ENCODE measurements around the gene SDR42E1.
A peak's percentile ranks its signal among the peaks of the same experiment; 100 is the strongest.

SDR42E1 gene

GRCh38 chr16:82042144-82042543, 30.9 kb upstream of the SDR42E1 start:
- TF ChIP-seq CTCF (IDR thresholded peaks at IDR 0.05; ENCODE audit: low read depth, low read length, missing control alignments), result no peak
- no peak for DNase-seq (ENCODE audit: low read depth)
- no peak overlapping the region for H3K4me3 ChIP-seq (ENCODE audit: low read depth, low read length)
- in situ Hi-C loops (cut with HindIII; ENCODE audit: low sequenced_read_pairs), result loop anchor here (25.0 kb wide), 1 partner anchor 595 kb away; the partner anchor contains the start of gene CDH13

GRCh38 chr16:82041542-82041941, 30.3 kb upstream of the SDR42E1 start:
- TF ChIP-seq CTCF (IDR thresholded peaks at IDR 0.05; ENCODE audit: low read depth, low read length, missing control alignments), result no peak
- no peak for DNase-seq (ENCODE audit: low read depth)
- H3K4me3 ChIP-seq (ENCODE audit: low read depth, low read length), result no peak overlapping the region
- in situ Hi-C loops (cut with HindIII; ENCODE audit: low sequenced_read_pairs), result loop anchor here (25.0 kb wide), 1 partner anchor 596 kb away; the partner anchor contains the start of gene CDH13

DNA sequence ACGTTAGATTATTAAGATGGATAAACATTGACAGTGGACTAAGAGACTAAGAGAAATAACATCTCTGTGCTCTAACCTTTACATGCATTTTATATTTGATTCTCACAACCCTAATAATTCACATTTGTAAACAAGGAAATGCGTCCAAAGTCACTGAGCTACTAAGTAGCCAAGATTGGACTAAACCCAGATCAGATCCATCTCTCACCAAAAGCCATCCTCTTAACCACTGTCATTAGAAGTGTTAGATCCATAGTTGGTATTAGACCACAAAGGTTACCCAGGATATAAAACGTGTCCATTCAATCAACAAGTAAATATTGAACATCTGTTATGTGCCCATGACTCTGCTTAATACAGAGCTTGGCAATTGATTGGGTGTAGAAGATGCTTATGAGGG, 29.0 kb upstream of the SDR42E1 start:
- no peak for DNase-seq (ENCODE audit: low read depth)
- no peak for TF ChIP-seq CTCF (IDR thresholded peaks at IDR 0.05; ENCODE audit: low read depth, low read length, missing control alignments)
- in situ Hi-C loops (cut with HindIII; ENCODE audit: low sequenced_read_pairs), result loop anchor here (25.0 kb wide), 1 partner anchor 597 kb away; the partner anchor contains the start of gene CDH13
- H3K4me3 ChIP-seq (ENCODE audit: low read depth, low read length), result no peak overlapping the region

- no peak for TF ChIP-seq CTCF (IDR thresholded peaks at IDR 0.05; ENCODE audit: low read depth, low read length, missing control alignments)
- peak overlapping the region; percentile 24 for H3K4me3 ChIP-seq (ENCODE audit: low read depth, low read length)
- in situ Hi-C loops (cut with HindIII; ENCODE audit: low sequenced_read_pairs), result loop anchor here (25.0 kb wide), 1 partner anchor 600 kb away; the partner anchor contains the start of gene CDH13
- DNase-seq (ENCODE audit: low read depth), result peak; percentile 33
Measured at GRCh38 chr16:82037666-82038065, 26.4 kb upstream of the SDR42E1 start.

- H3K4me3 ChIP-seq (ENCODE audit: low read depth, low read length), result peak overlapping the region; percentile 56
- peak; percentile 77 for DNase-seq (ENCODE audit: low read depth)
- in situ Hi-C loops (cut with HindIII; ENCODE audit: low sequenced_read_pairs), result loop anchor here (25.0 kb wide), 1 partner anchor 600 kb away; the partner anchor contains the start of gene CDH13
- TF ChIP-seq CTCF (IDR thresholded peaks at IDR 0.05; ENCODE audit: low read depth, low read length, missing control alignments), result no peak
Measured at GRCh38 chr16:82037251-82037650, 26.0 kb upstream of the SDR42E1 start.

GRCh38 chr16:82034981-82035612, 23.8 kb upstream of the SDR42E1 start, which contains the start of gene HSD17B2:
HSD17B2 (plus strand) TSS chr16:82035253; CDS start chr16:82035425, 172 bp downstream.
- peak within 1 kb of the TSS; percentile 56 for H3K4me3 ChIP-seq (ENCODE audit: low read depth, low read length)
- no peak for DNase-seq (ENCODE audit: low read depth)
- in situ Hi-C loops (cut with HindIII; ENCODE audit: low sequenced_read_pairs), result loop anchor here (25.0 kb wide), 1 partner anchor 602 kb away; the partner anchor contains the start of gene CDH13
- no peak for TF ChIP-seq CTCF (IDR thresholded peaks at IDR 0.05; ENCODE audit: low read depth, low read length, missing control alignments)

Measured in astrocyte of the cerebellum (primary cell).